NCI-H128 (cell line): ENCODE results near the gene DSCAM.

Source experiments
- DNase-seq: peaks from one replicate; lab custom pipeline; 2025; ENCODE audit not compliant: unreplicated experiment; lab: John Stamatoyannopoulos, UW

Gene DSCAM

DNA sequence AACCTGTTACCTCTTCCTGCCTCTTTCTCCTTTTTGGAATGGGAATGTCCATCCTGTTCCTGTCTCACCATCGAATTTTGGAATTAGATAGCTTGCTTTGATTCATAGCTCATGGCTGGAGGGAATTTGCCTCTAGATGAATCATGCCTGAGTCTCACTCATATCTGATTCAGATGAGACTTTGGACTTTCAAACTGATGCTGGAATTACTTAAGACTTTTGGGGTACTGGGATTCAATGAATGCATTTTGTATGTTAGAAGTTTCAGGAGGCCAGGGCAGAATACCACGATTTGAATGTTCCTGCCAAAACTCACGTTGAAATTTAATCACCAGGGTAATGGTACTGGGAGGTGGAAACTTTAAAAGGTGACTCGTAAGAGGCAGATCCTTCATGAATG, 132.4 kb downstream of the DSCAM start:
- DNase-seq, result no peak

GRCh38 chr21:40707656-40708244, 139.2 kb downstream of the DSCAM start:
- DNase-seq, result no peak

DNA sequence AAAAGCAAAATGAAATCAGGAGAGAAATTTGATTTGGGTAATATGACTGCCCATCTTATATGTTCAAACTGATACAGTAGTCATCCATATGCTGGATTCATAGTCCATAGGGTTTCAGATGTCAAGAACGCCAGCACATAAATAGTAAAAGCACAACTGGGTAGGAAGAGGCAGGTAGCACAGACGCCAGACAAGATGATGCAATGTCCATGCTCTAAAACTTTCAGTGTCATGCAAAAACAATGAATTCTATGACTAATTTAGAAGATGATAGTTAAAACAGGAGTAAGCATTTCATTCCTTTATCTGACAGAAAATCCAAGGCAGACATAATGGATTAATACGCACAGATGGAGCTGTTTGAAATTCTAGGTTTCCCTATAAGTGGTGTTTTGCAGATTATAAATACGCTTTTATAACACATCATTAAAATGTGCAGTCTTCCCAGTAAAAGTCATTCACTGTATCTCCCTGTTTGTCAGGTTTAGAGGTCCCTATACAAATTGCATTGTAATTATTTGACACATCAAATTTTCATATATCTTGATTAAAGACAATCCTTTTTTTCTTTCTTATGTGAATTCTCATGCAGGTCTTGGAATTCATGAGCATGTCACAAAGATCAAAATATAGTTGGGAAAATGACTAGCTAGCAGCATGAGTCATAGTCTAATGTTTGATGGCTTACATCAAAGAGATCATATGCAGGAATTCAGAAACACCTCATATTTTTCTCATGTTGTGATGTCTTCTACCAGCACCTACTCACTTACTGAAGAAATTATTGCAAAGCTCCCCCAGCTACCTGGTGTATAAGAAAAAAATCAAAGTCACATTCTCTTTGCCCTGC, 139.9 kb downstream of the DSCAM start:
- no peak for DNase-seq

DNA sequence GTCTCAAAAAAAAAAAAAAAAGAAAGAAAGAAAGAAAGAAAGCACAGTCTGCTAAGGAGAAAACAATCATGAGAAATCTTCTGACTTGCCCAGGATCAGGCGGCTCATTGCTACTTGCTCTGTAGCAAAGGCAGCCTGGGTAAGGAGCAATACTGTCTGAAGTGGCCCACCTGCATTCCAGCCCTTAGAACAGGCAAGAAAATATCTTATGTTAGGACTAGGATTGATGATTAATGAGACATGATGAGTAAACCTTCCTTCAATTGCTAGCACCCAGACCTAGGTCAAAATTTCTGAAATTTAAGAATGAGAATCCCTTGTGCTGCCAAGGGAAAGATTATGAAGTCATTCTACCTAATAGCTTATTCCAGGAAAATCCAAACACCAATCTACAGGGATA, 140.8 kb downstream of the DSCAM start:
- DNase-seq, result no peak

- no peak for DNase-seq
These were observed 142.8 kb downstream of the DSCAM start for GRCh38 chr21:40704141-40704540.

GRCh38 chr21:40699366-40699765, 147.6 kb downstream of the DSCAM start:
- no peak for DNase-seq

DNA sequence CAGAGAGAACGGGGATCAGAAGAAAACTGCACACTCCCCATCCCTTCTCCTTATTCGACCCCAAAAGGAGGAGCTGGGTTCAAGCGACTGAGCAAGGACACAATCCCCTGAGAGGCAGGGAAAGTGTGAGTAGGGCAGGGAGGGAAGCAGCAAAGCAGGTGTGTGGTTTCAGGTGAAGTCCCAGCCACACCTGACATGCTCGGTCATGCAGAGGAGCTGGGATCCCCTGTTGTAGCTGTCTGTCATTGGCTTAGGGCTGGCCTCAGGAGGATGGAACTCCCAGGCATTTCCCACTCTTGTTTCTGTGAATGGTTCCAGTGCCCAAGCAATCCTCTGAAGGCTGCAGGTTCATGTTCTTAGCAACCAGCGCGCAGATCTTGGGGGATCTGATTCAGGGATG, 150.7 kb downstream of the DSCAM start:
- no peak for DNase-seq

- no peak for DNase-seq
These were observed 157.1 kb downstream of the DSCAM start for GRCh38 chr21:40689840-40690360.

GRCh38 chr21:40689217-40689616, 157.7 kb downstream of the DSCAM start:
- DNase-seq, result no peak

DNA sequence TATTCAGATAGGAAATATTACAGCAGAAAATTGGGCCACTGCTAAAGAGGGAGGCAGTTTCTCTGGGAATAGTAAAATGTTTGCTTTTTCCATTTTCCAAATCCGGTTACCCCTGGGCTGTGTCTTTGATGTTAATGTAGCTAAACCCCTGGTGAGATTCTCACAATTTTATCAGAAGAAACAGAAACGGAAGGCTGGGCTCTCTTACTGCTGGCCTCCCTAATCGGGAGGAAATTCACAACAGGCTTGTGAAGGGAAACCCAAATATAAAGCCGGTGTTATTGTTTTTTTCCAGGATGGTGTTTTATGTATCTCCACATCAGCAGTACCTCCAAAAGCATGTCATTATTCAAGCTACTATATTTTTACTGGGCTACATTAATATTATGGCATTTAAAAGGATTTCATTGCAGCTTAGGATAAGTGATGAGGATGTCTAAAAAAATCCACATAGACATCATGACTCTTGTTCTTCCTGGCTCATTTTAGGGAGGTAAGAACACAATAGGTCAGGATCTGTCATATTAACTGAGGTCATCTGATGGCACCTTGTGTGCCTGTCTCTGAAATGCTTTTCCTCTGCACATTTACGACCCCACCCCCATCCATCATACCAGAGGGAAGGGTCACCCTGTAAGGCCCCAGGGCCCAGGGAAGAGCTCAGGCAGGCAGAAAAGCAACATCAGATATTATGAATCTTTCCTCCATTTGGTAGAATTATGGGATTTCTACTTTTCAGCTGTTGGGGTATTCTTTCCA, 158.7 kb downstream of the DSCAM start:
- DNase-seq, result no peak

DNA sequence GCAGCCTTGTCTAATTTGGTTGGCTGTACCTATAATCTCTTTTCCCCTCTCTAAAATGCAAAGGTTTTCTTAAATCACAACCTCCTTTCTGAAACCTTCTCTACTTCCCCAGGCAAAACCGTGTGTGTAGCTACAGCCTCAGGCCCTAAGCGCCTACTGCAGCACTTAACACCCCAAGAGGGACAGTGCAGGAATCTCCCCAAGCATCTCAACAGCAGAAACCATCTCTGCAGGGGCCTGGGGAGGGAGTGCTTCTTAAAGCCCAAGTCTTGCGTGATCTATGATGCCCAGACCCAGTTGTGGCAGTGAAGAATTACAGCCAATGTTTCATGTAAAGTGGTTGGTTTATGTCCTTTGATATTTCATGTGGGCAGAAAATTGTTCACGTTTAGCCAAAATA, 159.3 kb downstream of the DSCAM start:
- DNase-seq, result no peak

GRCh38 chr21:40686526-40686925, 160.4 kb downstream of the DSCAM start:
- DNase-seq, result no peak

DNA sequence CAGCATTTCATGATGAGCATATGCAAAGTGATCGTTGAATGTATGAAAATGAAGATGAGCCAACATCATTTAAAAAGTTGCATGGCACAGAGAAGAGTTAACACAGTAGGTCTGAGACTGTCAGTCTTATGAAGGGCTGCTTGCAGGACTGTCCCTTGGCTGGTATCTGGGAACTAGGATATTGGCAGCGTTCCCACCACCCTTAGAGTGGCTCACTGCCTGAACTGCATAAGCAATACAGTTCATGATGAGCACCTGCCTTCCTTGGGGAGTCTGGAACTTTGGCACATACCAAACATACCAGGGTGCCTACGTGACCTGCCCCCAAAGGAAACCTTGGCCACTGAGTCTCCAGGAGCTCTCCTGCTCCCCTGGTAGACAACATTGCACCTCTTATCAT, 161.8 kb downstream of the DSCAM start:
- DNase-seq, result no peak

DNA sequence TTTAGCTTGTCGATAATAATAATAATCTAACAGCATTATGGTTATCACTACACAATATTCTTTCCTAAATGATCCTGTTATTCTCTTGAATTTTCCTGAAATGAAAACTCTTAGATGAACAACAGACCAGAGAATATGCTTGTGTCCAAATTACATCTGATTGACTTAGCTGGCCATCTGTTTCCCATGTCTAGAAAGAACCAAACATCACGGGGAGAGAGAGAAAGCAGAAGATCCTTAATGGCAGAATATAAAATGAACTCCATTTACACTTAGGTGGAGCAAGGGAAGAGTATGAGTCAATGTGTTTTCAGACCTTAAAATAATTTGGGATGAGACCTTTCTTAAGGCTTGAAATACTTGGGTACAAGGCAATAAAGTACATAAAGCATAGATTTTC, 162.2 kb downstream of the DSCAM start:
- no peak for DNase-seq

DNA sequence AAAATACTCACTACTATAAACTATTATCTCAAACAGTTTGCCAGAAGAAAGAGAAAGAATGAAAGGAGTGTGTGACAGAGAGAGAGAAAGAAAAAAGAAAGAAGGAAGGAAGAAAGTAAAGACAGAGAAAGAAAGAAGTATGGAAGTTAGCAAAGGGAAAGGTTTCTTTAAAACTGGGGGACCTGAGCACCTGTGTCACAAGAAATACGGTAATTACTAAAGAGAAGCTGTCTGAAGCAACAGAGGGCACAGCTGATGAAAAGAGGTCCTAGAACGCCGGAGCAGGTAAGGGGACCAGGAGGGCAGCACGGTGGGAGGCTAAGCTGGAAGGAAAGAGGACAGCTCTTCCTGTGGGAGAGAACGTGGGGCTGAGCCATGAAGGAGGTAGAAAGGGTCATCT, 163.6 kb downstream of the DSCAM start:
- no peak for DNase-seq

DNA sequence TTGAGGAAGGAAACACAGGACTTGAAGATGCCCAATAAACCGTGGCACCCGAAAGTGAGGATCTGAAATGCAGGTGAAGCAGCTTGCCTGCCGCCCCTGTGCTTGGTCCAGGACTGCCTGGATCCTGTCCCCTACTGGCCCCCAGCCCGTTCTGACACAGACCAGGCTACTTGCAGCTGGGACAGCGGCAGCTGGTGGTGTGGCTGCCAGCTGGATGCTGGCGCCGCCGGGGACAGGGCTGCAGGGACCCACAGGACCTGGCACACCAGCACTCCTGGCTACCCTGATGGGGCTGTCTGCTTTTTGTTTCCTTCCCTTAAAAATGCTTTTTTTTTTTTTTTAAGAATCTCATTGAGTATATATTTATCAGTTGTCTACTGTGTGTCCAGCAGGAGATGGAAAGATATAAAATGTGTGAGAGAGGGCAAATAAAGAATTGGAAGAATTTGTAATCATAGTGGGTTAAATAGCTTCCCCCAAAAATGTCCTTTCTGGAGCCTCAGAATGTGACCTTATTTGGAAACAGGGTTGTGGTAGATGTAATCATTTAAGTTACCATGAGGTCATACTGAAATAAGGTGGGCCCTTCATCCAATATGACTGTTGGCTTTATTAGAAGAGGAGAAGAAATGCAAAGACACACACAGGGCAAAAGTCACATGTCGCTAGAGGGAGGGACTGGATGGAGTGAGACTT, 165.6 kb downstream of the DSCAM start:
- no peak for DNase-seq

DNA sequence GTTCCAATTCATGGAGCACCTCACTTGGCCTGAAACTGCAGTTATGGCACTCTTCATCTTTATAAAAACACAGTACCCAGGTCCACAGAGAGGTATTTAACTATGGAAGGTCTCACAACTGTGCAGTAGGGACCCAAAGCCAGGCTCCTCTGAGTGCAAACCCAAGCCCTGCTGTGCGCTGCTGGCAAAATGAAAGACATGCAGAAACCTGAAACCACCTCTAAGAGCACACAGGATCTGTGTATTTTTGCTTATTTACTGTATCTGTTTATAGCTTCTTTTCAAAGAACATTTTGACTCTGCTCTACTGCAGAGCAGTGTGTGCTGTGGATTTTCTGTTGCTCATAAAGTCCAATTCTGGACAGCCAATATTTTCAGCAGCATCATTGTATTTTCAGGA, 166.6 kb downstream of the DSCAM start:
- peak; percentile 3 for DNase-seq

DNA sequence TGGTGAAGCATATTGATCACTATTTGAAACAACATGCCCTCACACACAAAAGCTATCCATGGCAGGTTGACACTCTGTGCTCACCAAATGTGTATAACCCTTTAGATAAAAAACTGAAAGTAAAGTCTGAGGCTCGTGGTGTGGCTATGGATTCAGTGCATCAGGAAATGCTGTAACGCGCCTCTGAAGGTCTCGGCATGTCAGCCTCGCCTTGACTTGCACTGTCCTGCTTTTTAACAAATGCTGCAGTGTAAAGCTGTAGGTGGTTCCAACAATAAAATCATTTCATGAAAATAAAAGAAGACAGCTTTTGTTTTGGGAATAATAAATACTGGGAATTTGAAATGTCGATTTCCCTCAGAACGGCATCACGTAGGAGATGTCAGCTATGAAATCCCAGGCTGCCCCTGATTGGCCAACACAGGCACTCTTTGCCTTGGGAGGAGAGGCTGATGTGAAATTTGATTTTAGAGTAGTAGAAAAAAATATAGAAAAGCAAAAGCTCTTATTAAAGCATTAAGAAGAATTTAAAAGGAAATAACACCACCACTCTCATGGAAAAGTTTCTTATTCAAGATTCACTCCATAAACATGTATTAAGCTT, 168.2 kb downstream of the DSCAM start:
- DNase-seq, result no peak

- DNase-seq, result no peak
These were observed 171.9 kb downstream of the DSCAM start for GRCh38 chr21:40675017-40675416.

DNA sequence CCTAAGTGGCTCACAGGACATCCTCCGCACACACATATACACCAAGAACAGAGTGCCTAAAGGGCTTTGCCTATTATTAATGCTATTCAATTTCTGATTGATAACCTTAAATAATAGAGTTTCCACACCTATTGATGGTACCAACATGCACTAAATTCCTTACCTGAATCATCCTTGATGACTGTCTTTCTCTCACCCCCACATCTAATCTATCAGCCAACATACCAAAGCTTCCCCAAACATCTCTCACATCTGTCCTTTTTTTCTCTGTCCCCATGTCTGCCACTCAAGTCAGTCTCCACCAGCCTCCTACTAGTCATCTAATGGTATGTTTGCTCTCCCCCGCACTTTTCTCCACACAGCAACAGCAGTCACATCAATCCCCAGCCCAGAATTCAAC, 174.4 kb downstream of the DSCAM start:
- no peak for DNase-seq

DNA sequence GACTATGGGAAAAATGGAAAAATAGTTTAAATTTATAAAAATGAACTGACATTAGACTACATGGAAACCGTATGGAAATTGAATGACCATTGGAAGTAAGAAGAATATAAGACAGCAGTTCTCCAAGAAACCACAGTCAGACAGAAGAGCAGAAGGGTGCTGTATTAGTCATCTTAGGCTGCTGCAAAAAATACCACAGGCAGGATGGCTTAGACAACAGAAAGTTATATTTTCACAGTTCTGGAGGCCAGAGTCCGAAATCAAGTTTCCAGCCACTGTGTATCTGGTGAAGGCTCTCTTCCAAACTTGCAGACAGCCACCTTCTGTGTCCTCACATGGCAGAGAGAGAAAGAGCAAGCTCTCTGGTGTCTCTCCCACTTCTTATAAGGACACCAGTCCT, 175.2 kb downstream of the DSCAM start:
- no peak for DNase-seq
